Measurements from ENCODE around the gene TBXAS1.

The TBXAS1 gene

GRCh38 chr7:140068033-140068432 lies 239.0 kb downstream of the TBXAS1 start:
- Histone ChIP-seq H3K4ac (ENCODE audit: low read depth in 1 of 2, low read length in 2 of 2) (no peak overlapping the region), H3K9ac (ENCODE audit: low read length) (no peak overlapping the region), H2BK15ac (ENCODE audit: low read depth, poor library complexity, severe bottlenecking) (no peak overlapping the region), H3K4me3 (ENCODE audit: insufficient read depth in 1 of 2, low read depth in 1 of 2, low read length in 2 of 2) (no peak overlapping the region), H3K36me3 (ENCODE audit: control insufficient read depth in 1 of 2, insufficient read depth in 2 of 2, low read depth in 1 of 2, low read length in 2 of 2) (no peaks in the 10 kb centered on the region), H3K27ac (ENCODE audit: low read length, poor library complexity, severe bottlenecking) (no peak overlapping the region), H3K23ac (ENCODE audit: low read length in 2 of 2) (no peak overlapping the region), H3K4me2 (ENCODE audit: low read length, poor library complexity, severe bottlenecking) (no peak overlapping the region), H3K14ac (ENCODE audit: low read length in 2 of 2) (no peak overlapping the region), H4K8ac (ENCODE audit: low read length) (no peak overlapping the region), H2BK120ac (ENCODE audit: low read depth, low read length) (no peak overlapping the region), H2AFZ (ENCODE audit: low read depth, low read length) (no peak overlapping the region), H3K9me3 (ENCODE audit: control insufficient read depth, low read length) (peaks cover 38% of the 10 kb centered on the region), H3K27me3 (ENCODE audit: control insufficient read depth in 1 of 2, insufficient read depth in 1 of 2, low read length in 2 of 2) (no peaks in the 10 kb centered on the region), H3K79me1 (replicated peaks; ENCODE audit: low read length, poor library complexity, severe bottlenecking) (peaks cover 2% of the 10 kb centered on the region), H2BK5ac (ENCODE audit: low read depth, low read length, poor library complexity, severe bottlenecking) (no peak overlapping the region), H2AK5ac (ENCODE audit: low read length, severe bottlenecking) (no peak overlapping the region), H3K18ac (ENCODE audit: low read depth in 1 of 2, low read length in 2 of 2) (no peak overlapping the region), H2BK12ac (ENCODE audit: low read length in 2 of 2) (no peak overlapping the region), H4K91ac (ENCODE audit: low read length) (no peak overlapping the region), H3K4me1 (ENCODE audit: control insufficient read depth, insufficient read depth, low read depth, low read length) (peaks cover 2% of the 10 kb centered on the region)
- DNase-seq = no peak
- WGBS = no CpG with 5 or more reads among the region's 2 CpGs

DNA sequence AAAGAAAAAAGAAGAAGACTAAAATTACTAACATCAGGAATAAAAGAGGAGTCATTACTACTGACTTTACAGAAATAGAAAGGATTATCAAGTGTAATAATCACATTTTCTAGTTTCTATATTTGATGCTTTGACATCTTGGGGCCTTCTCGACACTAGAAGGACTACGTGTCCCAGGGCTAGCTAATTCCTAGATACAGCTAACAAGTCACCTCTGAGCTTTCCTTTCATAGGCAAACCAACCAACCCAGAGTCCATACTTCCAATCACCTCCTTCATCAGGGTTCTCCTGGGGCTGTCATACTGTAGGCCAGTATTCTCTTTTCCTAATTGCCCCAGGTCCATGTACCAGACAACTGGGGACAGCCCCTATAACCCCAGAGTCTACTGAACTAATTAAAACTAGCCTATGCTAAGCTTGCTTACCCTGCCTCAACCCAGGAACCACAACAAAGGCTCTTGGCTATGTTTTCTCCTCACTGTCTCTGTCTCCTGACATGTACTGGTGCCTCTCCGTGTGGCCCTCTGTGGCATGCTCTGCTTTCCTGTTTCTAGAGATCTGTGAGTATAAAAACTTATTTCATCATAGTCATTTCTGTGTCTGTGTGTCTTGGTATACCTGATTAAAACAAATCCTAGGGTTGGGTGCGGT lies 240.4 kb downstream of the TBXAS1 start:
- Histone ChIP-seq H2BK120ac (ENCODE audit: low read depth, low read length) (no peak overlapping the region), H2BK12ac (ENCODE audit: low read length in 2 of 2) (no peak overlapping the region), H3K4ac (ENCODE audit: low read depth in 1 of 2, low read length in 2 of 2) (no peak overlapping the region), H3K18ac (ENCODE audit: low read depth in 1 of 2, low read length in 2 of 2) (no peak overlapping the region), H3K4me1 (ENCODE audit: control insufficient read depth, insufficient read depth, low read depth, low read length) (no peaks in the 10 kb centered on the region), H3K14ac (ENCODE audit: low read length in 2 of 2) (no peak overlapping the region), H2BK15ac (ENCODE audit: low read depth, poor library complexity, severe bottlenecking) (no peak overlapping the region), H3K4me3 (ENCODE audit: insufficient read depth in 1 of 2, low read depth in 1 of 2, low read length in 2 of 2) (no peak overlapping the region), H4K91ac (ENCODE audit: low read length) (no peak overlapping the region), H3K9ac (ENCODE audit: low read length) (no peak overlapping the region), H2AK5ac (ENCODE audit: low read length, severe bottlenecking) (no peak overlapping the region), H3K79me1 (replicated peaks; ENCODE audit: low read length, poor library complexity, severe bottlenecking) (no peaks in the 10 kb centered on the region), H3K27ac (ENCODE audit: low read length, poor library complexity, severe bottlenecking) (no peak overlapping the region), H3K9me3 (ENCODE audit: control insufficient read depth, low read length) (peaks cover 38% of the 10 kb centered on the region), H2BK5ac (ENCODE audit: low read depth, low read length, poor library complexity, severe bottlenecking) (no peak overlapping the region), H4K8ac (ENCODE audit: low read length) (no peak overlapping the region), H3K36me3 (ENCODE audit: control insufficient read depth in 1 of 2, insufficient read depth in 2 of 2, low read depth in 1 of 2, low read length in 2 of 2) (no peaks in the 10 kb centered on the region), H3K4me2 (ENCODE audit: low read length, poor library complexity, severe bottlenecking) (no peak overlapping the region), H2AFZ (ENCODE audit: low read depth, low read length) (no peak overlapping the region), H3K27me3 (ENCODE audit: control insufficient read depth in 1 of 2, insufficient read depth in 1 of 2, low read length in 2 of 2) (peaks cover 0 to 5% of the 10 kb centered on the region in 2 experiments), H3K23ac (ENCODE audit: low read length in 2 of 2) (no peak overlapping the region)
- 97% methylated on average over 4 of the region's 4 CpGs for WGBS
- no peak for DNase-seq

Measured in mesenchymal stem cell (in vitro differentiated cells and primary cell).